Urinary bladder (tissue), 4 donors: ENCODE data around the gene WDR4. TPM values are rescaled to one million over a fixed set of nuclear protein-coding genes. Genes with fewer than 3 reads are reported as not detected.
"Not testable (repeated sequence)": the region's sequence is repeated elsewhere in the genome, so short reads cannot be mapped to it uniquely, and the experiment has no call there.

Experiments
- DNase-seq: peaks from one replicate; pipeline ENCODE4 v3.0.0-alpha.2; 2015; ENCODE audit errors: extremely low spot score
- H3K27ac ChIP-seq: one replicate; pipeline ENCODE4 v1.5.1; 2013; ENCODE audit warnings: low read depth, mild to moderate bottlenecking, moderate library complexity
- H3K36me3 ChIP-seq: one replicate; pipeline ENCODE4 v1.6.1; 2013; ENCODE audit warnings: mild to moderate bottlenecking, moderate library complexity; ENCODE audit not compliant: insufficient read depth
- H3K4me1 ChIP-seq: one replicate; pipeline ENCODE4 v1.6.1; 2013; ENCODE audit warnings: mild to moderate bottlenecking, moderate library complexity; ENCODE audit not compliant: insufficient read depth
- H3K4me3 ChIP-seq: one replicate; pipeline ENCODE4 v1.5.1; 2013; ENCODE audit warnings: low read depth, low read length
- WGBS: extraction: QIAGEN DNeasy Blood & Tissue Kit; methylation state at CpG from one replicate; pipeline ENCODE4 v1.1.7; 2013; 5-methylcytosine and 5-hydroxymethylcytosine counted together
- polyA plus RNA-seq: library from polyadenylated mRNA; stranded (reverse); fragments of 200-250 nt; gene quantifications from one replicate; pipeline ENCODE4 v1.2.3, GENCODE V29; 2013
- total RNA-seq: library from RNA; depleted of rRNA; stranded (reverse); fragments of >200 nt; gene quantifications from one replicate; pipeline ENCODE4 v1.2.3, GENCODE V29; 2014
- donor health status: healthy with polysubstance abuse.
- donor health status: healthy.

Gene WDR4
- total and polyA plus RNA-seq, 2 donors, result 5.3 to 10.7 TPM

DNA sequence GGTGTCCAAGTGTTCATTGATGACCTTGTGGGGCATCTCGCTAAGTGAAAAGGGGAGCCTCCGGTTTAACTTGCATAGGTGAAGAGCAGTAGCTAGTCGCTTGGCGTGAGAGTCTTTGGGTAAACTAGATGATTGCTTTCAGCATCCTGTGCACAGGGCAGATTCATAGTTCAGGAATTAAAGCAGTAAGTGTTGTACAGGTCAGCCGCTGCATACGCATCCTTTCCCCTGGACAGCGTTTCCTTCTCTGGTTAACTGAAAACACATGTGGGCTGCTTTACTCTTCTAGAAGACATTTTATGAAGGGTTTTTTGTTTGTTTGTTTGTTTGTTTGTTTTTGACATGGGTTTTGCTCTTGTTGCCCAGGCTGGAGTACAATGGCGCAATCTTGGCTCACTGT is 25.9 kb upstream of the WDR4 start:
- H3K4me1 ChIP-seq, result no peaks in the 10 kb centered on the region
- no peak overlapping the region for H3K4me3 ChIP-seq
- no peak overlapping the region for H3K27ac ChIP-seq
- 94% methylated on average over 8 of the region's 8 CpGs for WGBS
- H3K36me3 ChIP-seq, result peaks cover 2% of the 10 kb centered on the region
- DNase-seq, result no peak

DNA sequence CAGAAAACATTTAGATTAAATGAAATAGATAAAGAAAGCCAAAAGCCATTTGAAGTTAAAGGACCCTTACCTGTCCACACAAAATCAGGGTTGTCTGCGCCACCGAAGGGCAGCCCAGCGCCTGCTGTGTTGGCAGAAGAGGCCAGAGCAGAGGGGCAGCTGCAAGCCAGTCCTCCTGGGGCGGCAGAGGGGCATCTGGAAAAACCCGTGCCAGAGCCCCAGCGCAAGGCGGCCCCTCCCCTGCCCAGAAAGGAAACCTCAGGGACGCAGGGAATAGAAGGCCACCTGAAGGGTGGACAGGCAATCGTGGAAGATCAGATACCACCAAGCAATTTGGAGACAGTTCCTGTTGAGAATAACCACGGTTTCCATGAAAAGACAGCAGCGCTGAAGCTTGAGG is 24.5 kb upstream of the WDR4 start:
- 97% methylated on average over 11 of the region's 11 CpGs for WGBS
- H3K27ac ChIP-seq, result no peak overlapping the region
- no peaks in the 10 kb centered on the region for H3K4me1 ChIP-seq
- peaks cover 3% of the 10 kb centered on the region for H3K36me3 ChIP-seq
- no peak for DNase-seq
- H3K4me3 ChIP-seq, result no peak overlapping the region

DNA sequence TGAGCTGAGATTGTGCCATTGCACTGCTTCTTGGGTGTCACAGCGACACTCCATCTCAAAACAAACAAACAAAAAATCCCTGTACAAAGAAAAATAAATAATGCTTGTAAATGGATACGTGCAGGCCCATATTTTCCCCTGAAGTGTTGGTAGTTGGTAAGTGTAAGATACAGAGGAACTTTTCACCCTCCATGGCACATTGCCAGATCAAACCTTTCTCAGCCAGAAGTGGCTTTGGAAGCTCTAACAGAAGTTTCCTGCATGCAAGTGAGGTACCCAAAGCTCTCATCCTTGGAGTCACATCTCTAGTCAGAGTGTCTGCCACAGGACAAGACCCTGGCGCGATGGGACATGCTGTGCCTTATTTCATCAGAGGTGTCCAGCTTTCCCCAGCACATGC is 21.1 kb upstream of the WDR4 start:
- 89% methylated on average over 4 of the region's 4 CpGs for WGBS
- DNase-seq, result no peak
- peaks cover 1% of the 10 kb centered on the region for H3K36me3 ChIP-seq
- no peak overlapping the region for H3K27ac ChIP-seq
- H3K4me1 ChIP-seq, result no peaks in the 10 kb centered on the region
- no peak overlapping the region for H3K4me3 ChIP-seq

DNA sequence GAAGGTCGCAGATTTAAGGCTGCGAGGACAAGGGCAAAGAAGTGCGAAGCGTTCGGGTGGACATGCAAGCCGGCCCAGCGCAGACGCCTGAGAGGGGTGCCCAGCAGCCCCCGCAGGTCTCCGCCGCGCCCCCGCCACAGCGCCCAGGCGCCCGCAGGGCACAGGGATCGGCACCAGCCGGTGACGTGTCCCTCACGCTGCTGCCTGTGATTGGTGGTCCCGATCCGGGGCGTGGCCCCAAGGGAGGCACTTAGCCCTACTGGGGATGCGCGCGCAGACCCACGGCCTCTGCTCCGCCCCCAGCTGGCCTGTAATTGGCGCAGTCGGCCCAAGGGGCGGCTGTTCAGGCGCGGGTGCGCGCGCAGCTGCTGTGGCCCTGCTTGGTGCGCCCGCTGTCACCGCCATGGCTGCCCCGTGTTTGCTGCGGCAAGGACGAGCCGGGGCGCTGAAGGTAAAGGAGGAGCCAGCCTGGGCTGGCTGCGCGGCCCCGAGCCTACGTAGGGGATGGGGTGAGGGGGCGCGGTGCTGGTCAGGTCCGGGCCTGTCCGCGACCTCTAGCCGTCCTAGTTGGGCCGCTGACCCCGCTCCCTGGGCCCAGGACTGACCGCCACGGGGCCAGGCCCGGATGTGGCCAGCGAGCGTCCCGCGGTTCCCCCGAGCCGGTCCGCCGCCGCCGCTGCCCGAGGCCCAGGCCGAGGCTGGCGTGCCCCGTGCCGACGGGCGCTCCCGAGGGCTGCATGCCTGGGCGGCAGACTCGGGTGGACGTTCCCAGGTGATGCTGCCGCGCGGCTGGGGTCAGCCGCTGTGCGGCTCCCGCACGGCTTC is 13.8 kb upstream of the WDR4 start, which contains the start of gene NDUFV3:
Gene NDUFV3 (plus strand): TSS at position 379 of the 825 bp plus-strand sequence. CDS start 25 bp downstream, at position 404.
- no peaks in the 10 kb centered on the region for H3K36me3 ChIP-seq
- no peaks in the 10 kb centered on the region for H3K4me1 ChIP-seq
- H3K27ac ChIP-seq, result peak within 1 kb of the TSS; percentile 93
- WGBS, result under 1% methylated on average over 87 of the region's 87 CpGs
- H3K4me3 ChIP-seq, result peak within 1 kb of the TSS; percentile 88
- peak; percentile 94 for DNase-seq

DNA sequence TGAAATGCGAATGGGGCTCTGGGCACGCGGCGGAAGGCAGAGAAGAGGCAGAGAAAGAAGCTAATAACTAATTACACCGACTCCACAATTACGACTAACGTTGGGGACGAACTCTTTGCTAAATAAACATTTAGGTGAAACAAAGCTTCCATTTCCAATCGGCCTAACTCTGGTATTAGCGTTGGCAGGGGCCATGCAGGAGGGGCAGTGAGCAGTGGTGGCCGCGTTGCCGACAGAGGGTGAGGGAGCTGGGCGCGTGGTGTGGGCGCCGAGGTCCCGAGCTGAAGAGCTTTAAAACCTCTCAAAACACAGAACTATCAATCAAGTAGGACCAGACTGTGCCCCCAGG is 13.2 kb upstream of the WDR4 start:
- WGBS, result 16% methylated on average over 18 of the region's 18 CpGs
- peak overlapping the region; percentile 93 for H3K27ac ChIP-seq
- no peaks in the 10 kb centered on the region for H3K36me3 ChIP-seq
- peak overlapping the region; percentile 50 for H3K4me3 ChIP-seq
- H3K4me1 ChIP-seq, result no peaks in the 10 kb centered on the region
- DNase-seq, result no peak

DNA sequence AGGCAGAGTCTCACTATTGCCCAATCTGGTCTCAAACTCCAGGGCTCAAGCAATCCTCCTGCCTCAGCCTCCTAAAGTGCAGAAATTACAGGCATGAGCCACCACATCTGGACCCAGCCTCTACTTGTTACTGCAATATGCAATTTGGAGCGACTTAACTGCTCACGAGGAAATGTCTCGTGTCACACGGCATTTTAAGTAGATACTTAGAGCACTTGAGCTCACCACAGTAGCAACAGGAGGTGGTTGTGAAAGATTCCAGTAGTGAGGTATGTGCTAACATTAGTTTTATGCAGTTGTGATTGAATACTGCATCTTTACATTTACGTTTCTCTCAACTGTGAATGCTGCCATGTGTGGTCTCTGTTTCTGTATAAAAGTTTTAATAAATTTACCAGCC is 8.0 kb upstream of the WDR4 start:
- Histone ChIP-seq H3K4me3 (no peak overlapping the region), H3K27ac (no peak overlapping the region), H3K36me3 (no peaks in the 10 kb centered on the region), H3K4me1 (no peaks in the 10 kb centered on the region)
- WGBS, result 97% methylated on average over 5 of the region's 5 CpGs
- no peak for DNase-seq

DNA sequence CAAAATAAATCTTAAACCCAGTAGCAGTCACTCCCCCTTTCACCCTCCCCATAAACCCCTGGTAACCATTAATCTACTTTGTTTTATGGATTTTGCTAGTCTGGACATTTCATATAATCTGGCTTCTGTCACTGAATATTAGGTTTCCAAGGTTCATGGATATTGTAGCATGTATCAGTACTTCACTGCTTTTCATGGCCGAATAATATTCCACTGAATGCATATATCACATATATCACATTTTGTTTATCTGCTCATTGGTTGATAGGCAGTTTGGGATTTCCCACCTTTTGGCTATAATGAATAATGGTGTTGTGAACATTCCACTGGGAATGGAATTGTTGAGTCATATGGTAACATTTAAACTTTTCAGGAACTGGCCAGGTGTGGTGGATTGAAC is 4.6 kb upstream of the WDR4 start:
- Histone ChIP-seq H3K27ac (no peak overlapping the region), H3K36me3 (no peaks in the 10 kb centered on the region), H3K4me1 (no peaks in the 10 kb centered on the region), H3K4me3 (no peak overlapping the region)
- DNase-seq, result no peak
- 98% methylated on average over 1 of the region's 1 CpG for WGBS

DNA sequence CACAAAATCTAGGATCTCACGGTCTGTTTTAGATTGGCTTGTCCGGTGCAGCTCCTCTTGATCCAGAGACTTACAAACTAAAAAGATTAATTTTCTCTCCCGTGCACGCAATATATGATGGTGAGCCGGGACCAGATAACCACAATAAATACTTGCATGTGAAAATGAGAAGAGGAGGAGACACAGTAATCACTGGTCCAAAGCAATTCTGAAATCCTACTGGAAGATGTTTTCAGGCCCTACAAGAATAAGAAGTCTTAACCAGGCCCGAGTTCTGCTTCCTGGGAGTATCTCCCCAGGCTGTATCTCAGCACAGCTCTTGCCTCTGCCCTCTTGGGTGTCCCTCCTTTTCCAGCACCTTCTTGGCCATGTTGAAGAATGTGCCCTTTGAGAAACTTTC is 1.0 kb upstream of the WDR4 start:
- Histone ChIP-seq H3K4me1 (no peaks in the 10 kb centered on the region), H3K36me3 (no peaks in the 10 kb centered on the region), H3K4me3 (peak overlapping the region; percentile 81), H3K27ac (no peak overlapping the region)
- DNase-seq, result no peak
- WGBS, result 91% methylated on average over 6 of the region's 6 CpGs

DNA sequence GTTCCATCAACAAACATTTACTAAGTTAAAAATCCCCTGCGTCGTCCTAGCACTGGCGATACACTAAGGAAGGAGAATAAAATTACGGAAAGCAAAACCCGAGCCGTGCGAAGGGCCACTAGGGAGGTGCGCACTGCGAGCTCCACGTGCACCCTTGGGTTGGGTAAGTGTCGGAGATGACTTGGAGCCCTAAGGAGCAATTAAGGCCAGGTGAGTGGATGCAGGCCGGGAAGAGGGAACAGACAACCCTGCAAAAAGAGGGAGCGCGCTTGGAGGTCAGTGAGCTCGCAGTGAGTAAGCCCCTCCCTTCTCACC is 704 bp downstream of the WDR4 start:
- Histone ChIP-seq H3K4me3 (peak overlapping the region; percentile 81), H3K27ac (no peak overlapping the region), H3K4me1 (no peaks in the 10 kb centered on the region), H3K36me3 (no peaks in the 10 kb centered on the region)
- WGBS, result under 1% methylated on average over 15 of the region's 15 CpGs
- DNase-seq, result no peak

DNA sequence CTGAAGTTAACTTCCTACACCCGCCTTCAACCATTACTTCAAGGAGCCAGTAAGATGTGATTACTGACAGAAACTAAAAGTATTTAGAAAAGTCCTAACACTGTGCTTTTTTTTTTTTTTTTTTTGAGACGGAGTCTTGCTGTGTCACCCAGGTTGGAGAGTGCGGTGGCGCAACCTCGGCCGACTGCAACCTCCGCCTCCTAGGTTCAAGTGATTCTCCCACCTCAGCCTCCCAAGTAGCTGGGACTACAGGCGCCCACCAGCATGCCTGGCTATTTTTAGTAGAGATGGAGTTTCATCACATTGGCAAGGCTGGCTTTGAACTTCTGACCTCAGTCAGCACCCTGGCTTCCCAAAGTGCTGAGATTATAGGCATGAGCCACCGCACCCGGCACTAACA is 3.5 kb downstream of the WDR4 start:
- not testable (repeated sequence) for H3K4me3 ChIP-seq, H3K27ac ChIP-seq, DNase-seq, H3K36me3 ChIP-seq, H3K4me1 ChIP-seq
- 96% methylated on average over 10 of the region's 10 CpGs for WGBS

DNA sequence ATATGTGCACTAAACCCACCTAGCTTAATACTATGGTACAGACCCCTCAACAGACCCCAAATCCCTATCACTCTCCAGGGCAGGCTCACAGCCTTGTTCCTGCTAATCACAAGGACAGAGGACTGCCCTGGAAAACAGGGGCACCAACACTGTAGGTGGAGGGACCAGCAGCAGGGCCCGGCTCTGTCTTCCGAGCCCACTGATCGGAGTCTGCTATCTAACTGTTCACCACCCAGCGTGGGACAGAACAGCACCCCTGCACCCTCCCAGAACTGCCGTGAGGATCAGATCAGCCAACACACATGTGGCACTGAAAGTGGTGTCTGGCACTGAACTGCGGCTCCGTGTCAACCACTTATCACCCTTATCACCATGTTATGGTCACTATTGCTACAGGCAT is 6.2 kb downstream of the WDR4 start:
- H3K4me3 ChIP-seq, result no peak overlapping the region
- no peaks in the 10 kb centered on the region for H3K36me3 ChIP-seq
- no peak overlapping the region for H3K27ac ChIP-seq
- no peaks in the 10 kb centered on the region for H3K4me1 ChIP-seq
- DNase-seq, result no peak
- 89% methylated on average over 7 of the region's 7 CpGs for WGBS

DNA sequence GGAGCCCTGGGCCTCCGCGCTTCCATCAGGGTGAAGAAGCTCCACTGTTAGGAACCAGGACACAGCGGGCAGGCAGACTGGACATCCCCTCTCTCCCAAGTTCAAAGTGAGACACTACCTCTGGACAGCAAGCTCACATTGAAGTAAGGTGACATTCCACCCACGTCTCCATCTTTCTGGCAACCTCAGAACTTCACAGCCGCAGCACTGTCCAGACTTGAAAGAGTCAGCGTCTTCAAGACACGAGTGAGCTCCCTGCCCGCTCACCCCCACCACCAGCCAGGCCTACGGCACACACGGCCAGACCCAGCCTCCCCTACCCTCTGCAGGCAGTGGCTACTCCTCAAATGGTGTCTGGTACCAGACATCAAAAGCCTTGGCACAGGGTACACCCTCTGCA is 11.1 kb downstream of the WDR4 start:
- Histone ChIP-seq H3K4me1 (no peaks in the 10 kb centered on the region), H3K36me3 (no peaks in the 10 kb centered on the region), H3K27ac (no peak overlapping the region), H3K4me3 (no peak overlapping the region)
- WGBS, result 93% methylated on average over 10 of the region's 10 CpGs
- no peak for DNase-seq

DNA sequence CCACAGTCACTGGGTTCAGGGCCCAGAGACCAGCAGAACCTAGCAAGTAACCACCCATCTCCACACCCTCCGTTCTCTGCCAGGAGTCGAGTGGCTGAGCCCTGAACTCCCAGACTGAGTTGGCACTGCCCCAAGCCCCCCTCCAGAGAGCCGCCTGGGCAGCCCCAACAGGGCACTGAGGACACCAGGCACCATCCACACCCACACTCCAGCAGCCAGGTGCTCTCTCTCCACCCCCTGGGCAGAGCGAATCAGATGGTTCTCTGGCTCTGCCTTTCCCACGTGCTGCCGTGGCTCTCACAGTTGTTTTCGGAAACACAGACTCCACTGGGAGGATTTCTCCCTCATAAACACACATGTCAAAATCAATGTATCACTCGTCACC is 13.6 kb downstream of the WDR4 start:
- no peak for DNase-seq
- H3K4me1 ChIP-seq, result no peaks in the 10 kb centered on the region
- no peak overlapping the region for H3K27ac ChIP-seq
- no peaks in the 10 kb centered on the region for H3K36me3 ChIP-seq
- H3K4me3 ChIP-seq, result no peak overlapping the region
- 75% methylated on average over 8 of the region's 8 CpGs for WGBS

DNA sequence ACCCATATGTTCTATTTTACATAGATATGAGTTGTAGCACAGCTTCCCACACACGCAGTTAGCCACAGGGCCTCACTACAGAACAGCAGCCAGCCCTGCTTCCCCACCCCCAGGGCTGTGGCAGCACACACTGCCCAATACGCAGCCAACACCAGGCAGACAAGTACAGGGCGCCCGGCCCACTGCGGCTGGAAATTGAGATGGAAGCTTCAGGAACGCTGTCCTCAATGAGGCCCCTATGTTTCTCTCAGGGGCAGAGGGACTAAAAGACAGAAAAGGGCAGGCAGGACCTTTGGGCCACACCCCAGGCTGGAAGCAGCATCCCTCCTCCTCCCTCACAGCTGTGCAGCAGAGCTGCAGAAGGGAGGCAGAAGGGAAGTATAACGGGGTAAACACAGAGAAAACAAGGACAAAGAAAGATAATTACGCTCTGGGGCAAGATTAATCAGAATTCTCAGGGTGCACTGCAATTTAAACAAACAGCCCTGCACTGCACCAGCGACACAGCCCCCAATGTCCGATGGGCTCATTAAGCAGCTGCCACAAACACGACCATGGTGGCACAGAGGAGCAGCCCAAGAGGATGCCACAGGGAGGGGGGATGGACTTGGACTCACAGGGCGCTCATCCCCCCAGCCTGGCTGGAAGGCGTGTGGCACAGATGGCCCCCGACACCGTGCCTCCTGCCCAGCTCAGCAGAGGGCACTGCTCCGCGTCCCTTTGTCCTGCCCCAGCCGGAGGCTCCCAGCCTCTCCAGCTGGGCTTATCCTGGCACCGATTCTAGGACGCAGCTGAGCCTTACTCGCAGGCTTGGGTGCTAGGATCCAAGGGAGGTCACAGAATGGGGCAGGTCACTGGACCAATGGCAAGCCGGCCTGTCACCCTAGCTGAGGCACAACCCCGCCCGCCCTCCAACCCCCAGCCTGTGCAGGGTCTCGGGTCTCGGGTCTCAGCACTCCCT is 14.2 kb downstream of the WDR4 start:
- Histone ChIP-seq H3K27ac (no peak overlapping the region), H3K36me3 (no peaks in the 10 kb centered on the region), H3K4me3 (no peak overlapping the region), H3K4me1 (no peaks in the 10 kb centered on the region)
- DNase-seq, result no peak
- WGBS, result 82% methylated on average over 26 of the region's 26 CpGs
